Gastrocnemius medialis (tissue), 4 donors: ENCODE data around the gene NAA25.

Experiments
- CTCF ChIP-seq, 5 experiments: fragments of 450-650 bp in 3 of 5; fragments of 200-600 bp in 2 of 5; sonication (generic) in 2 of 5; IDR thresholded peaks in 4 of 5; conservative IDR thresholded peaks in 1 of 5; 1 replicate in 4 of 5; 2 replicates in 1 of 5; pipeline ENCODE4 v1.5.1; 2016 to 2019; ENCODE audit warnings: antibody characterized with exemption in 5 of 5, mild to moderate bottlenecking in 3 of 5, moderate library complexity in 3 of 5
- POLR2A ChIP-seq, 2 donors: fragments of 450-650 bp; IDR thresholded peaks; one replicate each; pipeline ENCODE4 v1.6.1; 2017; ENCODE audit warnings: antibody characterized with exemption in 2 of 2, mild to moderate bottlenecking in 2 of 2, moderate library complexity in 2 of 2

- no peak for TF ChIP-seq POLR2A (IDR thresholded peaks at IDR 0.05)
- no peak for TF ChIP-seq CTCF (IDR thresholded peaks at IDR 0.05 in 4 of 5, conservative IDR thresholded peaks at IDR 0.05 in 1 of 5)
Measured at GRCh38 chr12:111991535-111991934, 117.0 kb downstream of the NAA25 start.
